Measurements from ENCODE around the gene ARL15.

DNA sequence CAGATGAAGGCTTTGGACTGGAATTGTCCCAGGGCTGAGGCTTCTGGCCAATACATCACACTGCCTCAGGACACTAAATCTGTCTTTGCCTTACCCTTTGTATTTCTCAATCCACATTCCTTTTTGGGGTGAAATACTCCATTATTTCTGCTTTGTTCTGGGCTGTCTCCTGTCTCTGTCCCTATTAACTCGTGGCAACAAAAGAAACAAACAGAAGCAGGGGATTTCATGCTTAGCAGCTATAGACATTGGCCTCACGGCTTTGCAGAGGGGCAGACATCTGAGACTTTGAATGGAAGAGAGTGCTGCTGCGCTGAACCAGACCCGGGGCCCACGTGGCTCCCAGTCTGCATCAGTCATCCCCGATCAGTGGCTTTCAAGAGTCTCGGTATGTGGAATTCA is 129.7 kb downstream of the ARL15 start:
- TF ChIP-seq GATA2 (IDR thresholded peaks at IDR 0.05; ENCODE audit: low read depth, low read length): no peak
- no peak for TF ChIP-seq GATA3 (IDR thresholded peaks at IDR 0.05; ENCODE audit: low read depth, low read length)

Measured in SH-SY5Y (cell line).